ENCODE results near the gene AQP3.
A peak's percentile ranks its signal among the peaks of the same experiment; 100 is the strongest.
"Not testable (repeated sequence)": the region's sequence is repeated elsewhere in the genome, so short reads cannot be mapped to it uniquely, and the experiment has no call there.

AQP3 gene

DNA sequence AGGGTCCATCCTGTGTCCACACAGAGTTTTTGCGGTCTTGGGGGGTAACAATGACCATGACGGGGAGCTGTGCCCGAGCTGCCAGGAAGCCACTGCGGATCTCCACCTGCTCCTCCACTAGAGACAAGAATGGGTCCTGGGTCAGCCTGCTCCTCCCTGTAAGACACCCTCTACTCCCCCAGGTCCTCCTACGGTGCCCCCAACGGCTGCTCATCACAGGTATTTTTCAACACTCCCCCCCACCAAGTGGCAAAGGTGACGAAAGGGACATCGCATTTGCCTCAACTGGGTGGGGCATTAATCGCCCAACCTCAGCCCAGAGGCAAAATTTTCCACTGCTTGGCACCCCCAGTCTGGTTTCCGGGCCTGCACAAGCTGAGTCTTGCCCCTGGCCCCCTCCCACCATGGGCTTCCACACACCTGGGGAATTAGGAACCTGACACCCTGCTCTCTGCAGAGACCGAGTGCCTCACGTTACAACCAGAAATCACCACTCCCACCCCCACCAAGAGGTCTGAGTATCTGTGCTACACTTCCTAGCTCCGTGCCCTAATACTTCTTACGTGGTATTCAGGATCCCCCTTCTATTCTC, 16.7 kb upstream of the AQP3 start:
- Histone ChIP-seq H2AFZ (ENCODE audit: low read length, unreplicated experiment) (no peak overlapping the region), H3K27ac (ENCODE audit: low read depth, low read length) (no peak overlapping the region), H3K36me3 (ENCODE audit: insufficient read depth, low read length) (peaks cover 10% of the 10 kb centered on the region; the same call in 1 of the 2 replicates), H3K79me2 (ENCODE audit: control insufficient read depth, insufficient read depth, low read length, unreplicated experiment) (no peaks in the 10 kb centered on the region), H3K4me3 (ENCODE audit: low read depth, low read length) (no peak overlapping the region), H3K27me3 (ENCODE audit: insufficient read depth, low read length) (no peaks in the 10 kb centered on the region), H3K4me1 (ENCODE audit: control insufficient read depth, insufficient read depth, low read length, unreplicated experiment) (no peaks in the 10 kb centered on the region)

DNA sequence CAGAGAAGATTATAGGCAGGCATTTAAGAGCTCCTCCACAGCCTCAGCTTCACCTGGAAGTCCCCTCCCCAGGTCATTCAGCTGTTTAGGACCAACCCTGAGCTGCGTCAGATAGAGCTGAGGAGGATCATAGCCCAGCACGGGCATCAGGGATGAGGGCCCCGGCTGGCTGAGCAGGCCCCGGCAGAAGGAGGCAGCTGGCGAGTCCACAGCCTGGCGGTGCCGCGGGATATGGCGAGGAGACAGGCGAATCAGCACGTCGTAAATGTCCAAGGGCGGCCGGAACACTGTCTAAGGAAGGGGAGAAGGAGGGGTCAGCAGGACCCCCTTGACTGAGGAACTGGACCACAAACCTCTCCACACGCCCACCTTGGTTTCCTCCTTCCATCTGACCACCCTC, 15.8 kb upstream of the AQP3 start:
- no peaks in the 10 kb centered on the region for H3K27me3 ChIP-seq (ENCODE audit: insufficient read depth, low read length)
- peaks cover 10% of the 10 kb centered on the region; the same call in 1 of the 2 replicates for H3K36me3 ChIP-seq (ENCODE audit: insufficient read depth, low read length)
- H3K79me2 ChIP-seq (ENCODE audit: control insufficient read depth, insufficient read depth, low read length, unreplicated experiment), result no peaks in the 10 kb centered on the region
- no peak overlapping the region for H3K4me3 ChIP-seq (ENCODE audit: low read depth, low read length)
- H3K27ac ChIP-seq (ENCODE audit: low read depth, low read length), result no peak overlapping the region
- peaks cover 6% of the 10 kb centered on the region for H3K4me1 ChIP-seq (ENCODE audit: control insufficient read depth, insufficient read depth, low read length, unreplicated experiment)
- H2AFZ ChIP-seq (ENCODE audit: low read length, unreplicated experiment), result no peak overlapping the region

DNA sequence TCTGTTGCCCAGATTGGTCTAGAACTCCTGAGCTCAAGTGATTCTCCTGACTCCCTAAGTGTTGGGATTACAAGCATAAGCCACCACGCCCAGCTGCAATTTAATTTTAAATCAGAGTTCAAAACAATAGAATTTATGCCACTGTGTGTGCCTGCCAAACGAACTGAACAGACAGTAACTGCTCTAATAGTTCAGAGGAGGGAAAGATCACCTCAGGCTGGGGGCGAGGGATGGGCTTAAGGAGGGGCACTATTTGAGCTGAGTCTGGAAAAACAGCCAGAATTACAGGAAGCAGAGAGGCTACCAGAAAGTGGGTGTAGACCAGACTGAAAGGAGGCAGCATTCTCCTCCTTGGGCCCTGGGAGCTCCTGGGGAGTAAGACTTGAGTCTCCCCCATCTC, 14.1 kb upstream of the AQP3 start:
- peaks cover 4% of the 10 kb centered on the region; the same call in 1 of the 2 replicates for H3K36me3 ChIP-seq (ENCODE audit: insufficient read depth, low read length)
- H3K4me3 ChIP-seq (ENCODE audit: low read depth, low read length), result no peak overlapping the region
- no peak overlapping the region for H3K27ac ChIP-seq (ENCODE audit: low read depth, low read length)
- no peaks in the 10 kb centered on the region for H3K79me2 ChIP-seq (ENCODE audit: control insufficient read depth, insufficient read depth, low read length, unreplicated experiment)
- peaks cover 6% of the 10 kb centered on the region for H3K4me1 ChIP-seq (ENCODE audit: control insufficient read depth, insufficient read depth, low read length, unreplicated experiment)
- no peaks in the 10 kb centered on the region for H3K27me3 ChIP-seq (ENCODE audit: insufficient read depth, low read length)
- H2AFZ ChIP-seq (ENCODE audit: low read length, unreplicated experiment), result no peak overlapping the region

DNA sequence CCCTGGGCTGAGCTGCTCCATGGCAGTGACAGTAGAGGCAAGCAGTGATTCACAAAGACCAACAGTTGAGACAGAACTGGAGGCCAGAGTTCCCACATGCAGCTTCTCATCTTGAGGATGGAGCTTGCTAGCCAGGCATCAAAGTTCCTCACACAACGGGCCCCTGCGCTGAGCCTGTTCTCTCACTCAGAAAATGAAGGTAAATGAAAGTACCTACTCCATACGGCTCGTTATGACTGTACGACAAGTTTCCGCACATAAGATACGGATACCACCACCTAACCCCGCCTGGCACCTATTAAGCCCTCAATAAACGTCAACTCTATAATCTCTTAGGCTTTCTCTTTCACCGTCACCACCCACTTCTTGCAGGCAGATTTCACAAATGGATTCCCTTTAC, 13.5 kb upstream of the AQP3 start:
- Histone ChIP-seq H3K36me3 (ENCODE audit: insufficient read depth, low read length) (peaks cover 4% of the 10 kb centered on the region; the same call in 1 of the 2 replicates), H3K27ac (ENCODE audit: low read depth, low read length) (no peak overlapping the region), H3K4me3 (ENCODE audit: low read depth, low read length) (no peak overlapping the region), H2AFZ (ENCODE audit: low read length, unreplicated experiment) (no peak overlapping the region), H3K4me1 (ENCODE audit: control insufficient read depth, insufficient read depth, low read length, unreplicated experiment) (peaks cover 6% of the 10 kb centered on the region), H3K79me2 (ENCODE audit: control insufficient read depth, insufficient read depth, low read length, unreplicated experiment) (no peaks in the 10 kb centered on the region), H3K27me3 (ENCODE audit: insufficient read depth, low read length) (no peaks in the 10 kb centered on the region)

DNA sequence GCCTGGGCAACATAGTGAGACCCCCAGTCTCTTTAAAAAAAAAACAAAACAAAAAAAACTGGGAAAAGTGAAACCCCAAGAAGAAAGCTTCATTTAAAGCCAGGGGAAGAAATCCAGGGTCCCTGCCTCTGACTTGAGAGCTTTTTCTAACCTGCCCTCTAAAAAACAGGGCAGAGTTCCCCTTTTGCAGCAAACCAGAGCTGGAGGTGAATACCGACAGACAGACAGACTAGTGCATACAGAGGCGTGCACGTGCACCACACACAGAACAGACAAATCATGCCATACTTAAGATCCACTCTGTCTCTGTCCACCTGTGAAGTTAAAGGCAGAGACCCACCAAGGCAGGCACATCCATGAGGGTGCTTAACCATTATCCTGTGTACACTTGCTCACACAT, 11.7 kb upstream of the AQP3 start:
- no peaks in the 10 kb centered on the region for H3K79me2 ChIP-seq (ENCODE audit: control insufficient read depth, insufficient read depth, low read length, unreplicated experiment)
- H3K27me3 ChIP-seq (ENCODE audit: insufficient read depth, low read length), result no peaks in the 10 kb centered on the region
- H3K36me3 ChIP-seq (ENCODE audit: insufficient read depth, low read length), result no peaks in the 10 kb centered on the region
- no peak overlapping the region for H3K27ac ChIP-seq (ENCODE audit: low read depth, low read length)
- H2AFZ ChIP-seq (ENCODE audit: low read length, unreplicated experiment), result no peak overlapping the region
- peaks cover 6% of the 10 kb centered on the region for H3K4me1 ChIP-seq (ENCODE audit: control insufficient read depth, insufficient read depth, low read length, unreplicated experiment)
- no peak overlapping the region for H3K4me3 ChIP-seq (ENCODE audit: low read depth, low read length)

DNA sequence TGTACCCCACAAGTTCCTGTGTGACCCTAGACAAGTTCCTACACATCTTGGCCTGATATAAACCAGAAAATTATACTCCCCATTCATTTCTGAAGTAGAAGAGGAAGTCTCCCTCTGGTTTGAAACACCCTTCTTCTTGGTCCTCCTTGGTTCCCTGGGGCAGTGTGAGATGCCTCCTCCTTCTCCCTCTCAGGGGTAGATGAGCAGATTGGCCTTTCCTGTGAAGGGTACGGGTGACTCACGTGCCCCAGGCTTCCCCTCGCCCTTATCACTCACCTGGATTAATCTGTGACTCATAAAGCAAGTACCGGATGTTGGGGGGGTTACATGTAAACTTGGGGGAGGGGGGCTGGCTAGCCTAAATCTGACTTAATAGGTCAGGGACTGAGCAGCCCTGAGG, 11.1 kb upstream of the AQP3 start:
- no peak overlapping the region for H3K4me3 ChIP-seq (ENCODE audit: low read depth, low read length)
- H3K4me1 ChIP-seq (ENCODE audit: control insufficient read depth, insufficient read depth, low read length, unreplicated experiment), result peaks cover 8% of the 10 kb centered on the region
- no peak overlapping the region for H3K27ac ChIP-seq (ENCODE audit: low read depth, low read length)
- H3K27me3 ChIP-seq (ENCODE audit: insufficient read depth, low read length), result no peaks in the 10 kb centered on the region
- H3K79me2 ChIP-seq (ENCODE audit: control insufficient read depth, insufficient read depth, low read length, unreplicated experiment), result no peaks in the 10 kb centered on the region
- H3K36me3 ChIP-seq (ENCODE audit: insufficient read depth, low read length), result no peaks in the 10 kb centered on the region
- no peak overlapping the region for H2AFZ ChIP-seq (ENCODE audit: low read length, unreplicated experiment)

DNA sequence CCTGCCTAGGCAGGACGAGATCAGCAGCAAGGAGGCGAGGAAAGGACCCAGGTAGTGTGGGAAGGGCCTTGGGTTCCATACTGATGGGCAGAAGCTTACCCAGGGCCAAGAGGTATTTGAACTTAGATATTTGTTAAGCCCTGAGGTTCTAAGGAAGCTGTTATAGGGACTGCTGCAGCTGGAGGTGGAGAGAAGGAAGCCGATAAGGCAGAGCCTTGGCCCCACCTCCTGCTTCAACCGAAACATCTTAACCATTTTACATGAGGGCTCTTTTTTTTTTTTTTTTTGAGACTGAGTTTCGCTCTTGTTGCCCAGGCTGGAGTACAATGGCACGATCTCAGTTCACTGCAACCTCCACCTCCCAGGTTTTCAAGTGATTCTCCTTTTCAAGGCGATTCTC, 8.6 kb upstream of the AQP3 start:
- H3K27ac ChIP-seq (ENCODE audit: low read depth, low read length), result no peak overlapping the region
- no peaks in the 10 kb centered on the region for H3K27me3 ChIP-seq (ENCODE audit: insufficient read depth, low read length)
- H3K36me3 ChIP-seq (ENCODE audit: insufficient read depth, low read length), result no peaks in the 10 kb centered on the region
- H2AFZ ChIP-seq (ENCODE audit: low read length, unreplicated experiment), result no peak overlapping the region
- no peak overlapping the region for H3K4me3 ChIP-seq (ENCODE audit: low read depth, low read length)
- H3K4me1 ChIP-seq (ENCODE audit: control insufficient read depth, insufficient read depth, low read length, unreplicated experiment), result peaks cover 17% of the 10 kb centered on the region
- H3K79me2 ChIP-seq (ENCODE audit: control insufficient read depth, insufficient read depth, low read length, unreplicated experiment), result no peaks in the 10 kb centered on the region

DNA sequence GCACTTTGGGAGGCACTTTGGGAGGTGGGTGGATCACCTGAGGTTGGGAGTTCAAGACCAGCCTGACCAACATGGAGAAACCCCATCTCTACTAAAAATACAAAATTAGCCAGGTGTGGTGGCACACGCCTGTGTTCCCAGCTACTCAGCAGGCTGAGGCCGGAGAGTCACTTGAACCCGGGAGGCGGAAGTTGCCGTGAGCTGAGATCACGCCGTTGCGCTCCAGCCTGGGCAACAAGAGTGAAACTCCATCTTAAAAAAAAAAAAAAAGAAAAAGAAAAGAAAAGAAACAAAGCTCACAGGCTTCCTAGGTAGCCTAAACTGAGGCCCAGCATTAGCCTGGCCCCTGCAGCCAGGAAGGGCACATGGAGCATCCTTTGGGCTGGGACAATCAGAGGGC, 8.1 kb upstream of the AQP3 start:
- not testable (repeated sequence) for H3K36me3 ChIP-seq (ENCODE audit: insufficient read depth, low read length)
- peaks cover 17% of the 10 kb centered on the region for H3K4me1 ChIP-seq (ENCODE audit: control insufficient read depth, insufficient read depth, low read length, unreplicated experiment)

DNA sequence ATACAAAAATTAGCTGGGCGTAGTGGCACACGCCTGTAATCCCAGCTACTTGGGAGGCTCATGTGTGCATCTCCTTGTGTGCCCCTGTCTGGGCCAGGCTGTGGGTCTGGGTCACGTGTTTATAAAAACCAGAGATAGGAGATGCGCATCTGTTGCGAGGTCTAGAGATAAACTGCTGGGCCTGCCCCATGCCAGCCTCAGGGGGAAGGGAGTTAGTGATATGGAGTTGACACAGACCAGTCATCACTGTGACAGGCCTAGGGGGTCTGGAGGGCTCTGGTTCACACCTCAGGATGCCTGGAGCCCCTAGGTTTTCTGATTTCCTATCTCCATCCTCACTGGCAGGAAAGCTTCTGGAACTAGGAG, 7.3 kb upstream of the AQP3 start:
- not testable (repeated sequence) for H3K27ac ChIP-seq (ENCODE audit: low read depth, low read length); H3K4me3 ChIP-seq (ENCODE audit: low read depth, low read length); H3K79me2 ChIP-seq (ENCODE audit: control insufficient read depth, insufficient read depth, low read length, unreplicated experiment); H3K36me3 ChIP-seq (ENCODE audit: insufficient read depth, low read length); H3K27me3 ChIP-seq (ENCODE audit: insufficient read depth, low read length); H2AFZ ChIP-seq (ENCODE audit: low read length, unreplicated experiment)
- peaks cover 17% of the 10 kb centered on the region for H3K4me1 ChIP-seq (ENCODE audit: control insufficient read depth, insufficient read depth, low read length, unreplicated experiment)

More for the DNA sequence above, 8.1 kb upstream of the AQP3 start:
- H3K27ac ChIP-seq (ENCODE audit: low read depth, low read length); H3K79me2 ChIP-seq (ENCODE audit: control insufficient read depth, insufficient read depth, low read length, unreplicated experiment); H3K4me3 ChIP-seq (ENCODE audit: low read depth, low read length); H2AFZ ChIP-seq (ENCODE audit: low read length, unreplicated experiment); H3K27me3 ChIP-seq (ENCODE audit: insufficient read depth, low read length): not testable (repeated sequence)

DNA sequence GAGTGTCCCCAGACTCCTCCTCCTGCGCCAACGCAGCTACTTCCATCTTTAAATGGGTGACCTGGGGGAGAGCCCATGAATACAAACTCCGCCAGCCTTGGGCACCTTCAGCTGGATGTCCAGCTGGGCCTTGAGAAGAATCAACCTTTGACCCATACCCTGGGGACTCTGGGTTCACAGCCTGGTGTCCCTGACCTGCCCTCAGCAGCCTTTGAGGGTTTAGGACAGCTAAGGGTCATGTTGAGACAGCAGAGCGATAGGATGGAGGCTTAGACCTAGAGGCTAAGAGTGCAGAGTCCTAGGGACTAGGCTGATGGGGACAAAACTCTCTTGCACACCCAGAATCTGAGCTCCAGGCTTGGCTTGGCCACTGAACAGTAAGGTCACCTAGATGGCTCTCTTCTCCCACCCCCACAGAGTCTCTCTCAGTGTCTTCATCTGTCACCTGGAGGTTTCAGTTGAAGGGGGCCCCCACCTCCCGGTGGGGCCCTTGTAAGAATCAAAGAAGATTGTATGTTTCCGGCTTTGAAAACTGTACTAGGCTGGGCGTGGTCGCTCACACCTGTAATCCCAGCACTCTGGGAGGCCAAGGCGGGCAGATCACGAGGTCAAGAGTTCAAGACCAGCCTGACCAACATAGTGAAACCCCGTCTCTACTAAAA, 6.7 kb upstream of the AQP3 start:
- no peaks in the 10 kb centered on the region for H3K79me2 ChIP-seq (ENCODE audit: control insufficient read depth, insufficient read depth, low read length, unreplicated experiment)

DNA sequence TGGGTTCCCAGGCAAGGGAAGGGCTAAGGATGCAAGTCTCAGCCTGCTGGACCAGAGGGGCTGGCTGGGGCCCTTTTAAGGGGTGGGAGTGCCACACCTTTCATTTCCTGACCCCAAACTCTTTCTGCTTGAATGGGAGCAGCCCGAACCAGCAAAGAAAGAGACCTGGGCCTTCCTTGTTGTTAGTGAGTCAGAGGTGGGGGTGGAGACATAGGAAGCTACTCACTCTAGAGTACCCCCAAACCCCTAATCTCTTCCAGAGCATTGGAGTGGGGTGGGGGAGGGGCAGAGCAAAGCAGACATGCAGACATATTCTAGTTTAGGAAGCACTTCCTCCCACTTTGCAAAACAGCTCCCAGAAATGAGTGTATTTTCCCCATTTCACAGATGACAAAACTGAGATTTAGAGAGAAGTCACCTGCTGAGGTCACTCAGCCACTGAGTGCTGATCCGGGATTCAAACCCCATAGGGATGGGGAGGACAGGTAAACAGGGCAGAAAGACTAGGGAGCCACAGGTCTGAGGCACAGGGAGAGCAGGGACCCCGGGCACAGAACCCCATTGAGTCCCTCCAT, 6.0 kb upstream of the AQP3 start:
- Histone ChIP-seq H3K27ac (ENCODE audit: low read depth, low read length) (0 out of 2 replicates have a peak overlapping the region, but pooled peaks have one; percentile 14), H3K27me3 (ENCODE audit: insufficient read depth, low read length) (no peaks in the 10 kb centered on the region), H3K36me3 (ENCODE audit: insufficient read depth, low read length) (no peaks in the 10 kb centered on the region), H3K4me1 (ENCODE audit: control insufficient read depth, insufficient read depth, low read length, unreplicated experiment) (peaks cover 11% of the 10 kb centered on the region), H3K79me2 (ENCODE audit: control insufficient read depth, insufficient read depth, low read length, unreplicated experiment) (no peaks in the 10 kb centered on the region), H3K4me3 (ENCODE audit: low read depth, low read length) (no peak overlapping the region), H2AFZ (ENCODE audit: low read length, unreplicated experiment) (peak overlapping the region; percentile 10)

More for the DNA sequence above, 6.7 kb upstream of the AQP3 start:
- H3K4me1 ChIP-seq (ENCODE audit: control insufficient read depth, insufficient read depth, low read length, unreplicated experiment), result peaks cover 17% of the 10 kb centered on the region
- H2AFZ ChIP-seq (ENCODE audit: low read length, unreplicated experiment), result no peak overlapping the region
- no peak overlapping the region for H3K27ac ChIP-seq (ENCODE audit: low read depth, low read length)
- H3K36me3 ChIP-seq (ENCODE audit: insufficient read depth, low read length), result no peaks in the 10 kb centered on the region
- H3K4me3 ChIP-seq (ENCODE audit: low read depth, low read length), result no peak overlapping the region
- H3K27me3 ChIP-seq (ENCODE audit: insufficient read depth, low read length), result no peaks in the 10 kb centered on the region
